ENCODE data around the gene PSMA5.
"Not testable (repeated sequence)": the region's sequence is repeated elsewhere in the genome, so short reads cannot be mapped to it uniquely, and the experiment has no call there.

Gene PSMA5

DNA sequence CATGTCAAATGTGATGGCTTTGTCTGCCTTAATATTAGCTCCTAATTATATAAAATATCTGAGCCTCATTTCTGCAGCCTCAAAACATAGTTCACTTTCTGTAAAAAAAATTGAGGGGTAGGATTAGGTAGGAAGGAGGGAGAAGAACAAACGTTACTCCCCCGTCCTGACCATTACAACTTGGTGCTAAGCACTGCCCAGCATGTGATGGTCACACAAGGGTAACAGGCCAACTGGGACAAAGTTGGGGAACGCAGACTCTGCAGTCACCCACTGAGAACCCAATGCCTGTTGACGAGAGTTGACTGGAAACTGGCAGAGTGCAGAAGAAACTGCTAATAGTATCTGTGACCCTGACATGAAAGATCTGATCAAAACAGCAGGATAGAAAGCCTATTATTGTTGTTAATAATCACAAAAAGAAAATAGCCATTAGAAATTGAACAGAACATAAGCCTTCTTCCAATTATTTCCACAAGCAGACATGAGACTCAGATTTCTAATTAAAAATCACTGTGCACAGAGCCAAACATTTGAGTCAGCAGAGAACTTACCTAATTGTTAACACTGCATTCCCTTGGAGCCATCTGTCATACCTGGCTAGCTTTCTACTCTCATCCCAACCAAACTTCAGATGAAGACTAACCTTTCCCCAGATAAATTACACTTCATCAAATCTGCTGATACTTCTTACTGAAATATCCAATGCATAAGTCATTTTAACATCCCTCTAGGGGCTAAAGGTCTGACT, 34.0 kb downstream of the PSMA5 start:
- no peak for DNase-seq

DNA sequence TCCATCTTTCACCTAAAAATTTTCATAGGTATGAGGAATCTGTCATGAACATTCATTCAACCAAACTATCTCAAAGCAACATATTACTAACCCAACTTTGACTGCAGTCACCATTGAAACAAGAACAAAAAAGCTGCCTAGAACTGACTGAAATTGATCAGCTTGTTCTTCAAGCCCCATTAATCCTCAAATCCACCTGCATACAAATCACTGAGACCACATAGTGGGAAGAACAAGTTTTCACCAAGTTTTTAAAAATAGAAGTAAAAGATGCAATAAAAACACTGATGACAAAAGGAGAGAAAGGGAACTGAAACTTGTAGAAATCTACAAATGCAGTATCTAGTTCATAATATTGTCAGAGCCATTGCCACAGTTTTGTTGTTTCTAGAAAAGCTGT, 34.6 kb downstream of the PSMA5 start:
- DNase-seq: no peak

DNA sequence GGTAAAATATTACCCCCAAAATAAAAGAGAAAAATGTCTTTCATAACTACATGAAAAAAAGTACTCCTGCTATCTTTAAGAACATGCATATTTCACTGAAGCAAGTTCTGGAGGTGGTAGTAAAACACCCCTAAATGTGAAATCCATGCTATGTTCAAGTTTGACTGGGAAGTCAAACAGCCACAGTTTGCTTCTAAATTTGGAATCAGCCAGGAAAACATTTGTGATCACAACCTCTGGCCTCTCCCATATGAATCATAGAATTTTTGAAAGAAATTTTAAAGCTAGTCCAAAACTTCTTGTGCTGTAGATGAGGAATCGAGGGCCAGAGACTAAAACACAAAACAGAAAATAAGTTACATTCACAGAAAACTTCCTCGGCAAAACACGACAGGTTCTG, 35.1 kb downstream of the PSMA5 start:
- no peak for DNase-seq

DNA sequence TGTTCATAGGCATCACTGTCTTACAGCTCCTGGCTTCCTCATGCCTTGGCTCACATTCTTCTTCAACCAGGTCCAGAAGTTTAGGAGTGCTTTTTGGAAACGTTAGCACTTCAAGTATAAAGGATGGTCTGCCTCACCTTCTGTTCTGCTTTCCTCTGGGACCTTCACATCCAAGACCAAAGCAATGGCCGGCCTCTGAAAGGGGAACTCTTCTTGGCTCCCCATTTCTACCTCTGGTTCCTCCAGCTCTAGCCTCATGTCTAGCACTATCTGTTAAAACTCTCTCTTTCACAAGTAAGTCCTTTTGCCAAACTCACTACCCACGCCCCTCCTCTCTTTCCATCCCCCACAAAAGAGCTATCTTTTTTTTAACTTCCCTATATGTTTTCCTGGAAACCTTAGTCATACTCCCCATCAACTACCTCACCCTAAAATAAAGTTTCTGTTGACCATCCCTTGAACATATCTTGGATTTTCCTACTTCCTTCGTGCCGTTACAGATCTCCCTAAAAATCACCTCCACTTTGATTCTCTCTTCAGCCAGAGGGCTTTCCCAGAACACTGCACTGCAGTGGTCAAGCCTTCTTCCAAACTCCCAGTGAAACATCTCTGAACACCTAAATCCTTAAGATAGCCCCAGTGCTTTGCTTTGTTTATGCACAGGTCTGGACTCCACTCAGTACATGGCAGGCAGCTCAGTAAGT, 36.5 kb downstream of the PSMA5 start:
- DNase-seq: no peak

DNA sequence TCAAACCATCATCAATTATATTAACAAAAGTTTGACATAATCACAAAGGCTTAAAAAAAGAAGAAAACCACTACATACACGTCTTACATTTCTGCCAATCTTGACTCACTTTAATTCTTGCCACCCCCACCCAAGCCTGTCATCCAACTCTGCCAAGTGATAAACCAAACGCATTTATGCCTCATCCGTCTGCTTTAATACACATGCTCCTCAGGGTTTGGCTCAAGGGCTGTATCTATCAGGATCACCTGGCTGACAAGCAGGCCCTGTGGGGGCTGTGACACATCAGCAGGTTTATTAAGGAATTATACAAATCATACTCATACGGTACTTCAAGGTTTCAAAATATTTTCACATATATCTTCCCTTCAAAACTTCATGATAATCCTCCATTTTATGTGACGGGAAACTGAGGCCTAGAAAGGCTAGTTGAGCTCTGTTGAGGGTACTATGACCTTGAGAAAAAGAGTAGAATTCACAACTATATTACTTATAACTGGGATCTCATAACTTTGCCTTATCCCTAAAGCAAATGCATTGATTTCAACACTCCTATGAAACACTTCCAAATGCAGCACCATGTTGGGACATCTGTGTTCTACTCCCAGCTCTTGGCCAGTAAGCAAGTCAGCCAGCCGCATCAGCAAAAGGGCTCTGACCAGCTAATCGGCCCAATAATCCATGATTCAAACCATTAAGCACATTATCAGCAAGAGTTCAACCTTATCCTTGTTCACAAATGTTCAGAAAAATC, 37.2 kb downstream of the PSMA5 start:
- DNase-seq: no peak

DNA sequence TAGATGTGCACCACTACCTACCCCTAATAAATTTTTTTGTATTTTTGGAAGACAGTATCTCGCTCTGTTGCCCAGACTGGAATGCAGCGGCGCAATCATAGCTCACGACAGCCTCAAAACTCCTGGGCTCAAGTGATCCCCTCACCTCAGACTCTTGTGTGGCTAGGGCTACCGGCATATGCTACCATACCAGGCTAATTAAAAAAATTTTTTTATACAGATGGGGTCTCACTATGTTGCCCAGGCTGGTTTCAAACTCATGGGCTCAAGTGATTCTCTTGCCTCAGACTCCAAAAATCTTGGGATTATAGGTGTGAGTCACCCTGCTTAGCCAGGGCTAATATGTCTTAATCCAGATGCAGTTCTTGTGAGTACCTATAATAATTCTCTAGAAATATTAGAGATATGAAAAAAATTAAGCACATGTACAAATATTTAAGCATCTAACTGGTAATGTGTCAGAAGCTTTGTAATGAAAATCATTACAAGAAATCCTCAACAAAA, 38.0 kb downstream of the PSMA5 start:
- DNase-seq: no peak

DNA sequence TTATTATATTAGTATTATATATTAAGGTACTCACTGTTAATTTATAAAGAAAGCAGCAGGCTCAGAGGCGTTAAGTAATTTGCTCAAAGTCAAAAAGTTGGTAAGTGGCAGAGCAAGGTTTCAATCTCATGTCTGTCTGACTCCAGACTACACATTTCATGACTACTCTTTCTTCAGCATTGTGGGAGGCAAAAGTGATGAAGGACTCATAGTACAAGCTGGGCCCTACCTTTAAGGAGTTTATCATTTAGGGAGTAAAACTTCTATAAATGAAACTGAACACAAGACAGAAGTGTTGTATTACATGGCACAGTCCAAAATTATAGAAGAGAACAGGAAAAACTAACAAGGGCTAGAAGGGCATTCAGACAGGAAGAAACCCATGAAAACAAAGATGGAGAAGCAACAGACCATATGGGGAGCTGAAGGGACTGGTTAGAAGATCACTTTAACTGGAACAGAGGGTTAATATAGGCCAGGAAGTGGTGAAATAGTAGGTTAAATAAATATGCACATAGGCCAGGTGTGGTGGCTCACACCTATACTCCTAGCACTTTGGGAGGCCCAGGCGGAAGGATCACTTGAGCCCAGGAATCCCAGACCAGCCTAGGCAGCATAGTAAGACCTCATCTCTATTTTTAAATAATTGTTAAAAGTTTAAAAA, 40.1 kb downstream of the PSMA5 start:
- DNase-seq: no peak

DNA sequence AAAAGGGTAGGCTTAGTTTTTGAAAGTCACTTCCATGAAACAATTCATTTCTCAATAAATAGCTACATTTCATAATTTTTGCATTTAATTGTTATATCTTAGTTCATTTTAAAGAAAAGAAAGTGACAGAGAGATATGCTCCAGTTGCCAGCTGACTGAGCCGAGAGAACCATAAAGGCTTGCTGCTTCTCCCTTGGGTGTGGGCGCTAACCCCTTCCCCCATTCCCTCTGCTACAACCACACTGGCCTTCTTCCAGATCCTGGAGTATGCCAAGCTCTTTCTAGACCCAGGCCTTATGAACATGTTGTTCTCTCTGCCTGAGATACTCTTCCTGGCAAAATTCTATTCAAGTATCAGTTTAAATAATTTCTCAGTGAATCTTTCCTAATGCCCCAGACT, 40.8 kb downstream of the PSMA5 start:
- no peak for DNase-seq

DNA sequence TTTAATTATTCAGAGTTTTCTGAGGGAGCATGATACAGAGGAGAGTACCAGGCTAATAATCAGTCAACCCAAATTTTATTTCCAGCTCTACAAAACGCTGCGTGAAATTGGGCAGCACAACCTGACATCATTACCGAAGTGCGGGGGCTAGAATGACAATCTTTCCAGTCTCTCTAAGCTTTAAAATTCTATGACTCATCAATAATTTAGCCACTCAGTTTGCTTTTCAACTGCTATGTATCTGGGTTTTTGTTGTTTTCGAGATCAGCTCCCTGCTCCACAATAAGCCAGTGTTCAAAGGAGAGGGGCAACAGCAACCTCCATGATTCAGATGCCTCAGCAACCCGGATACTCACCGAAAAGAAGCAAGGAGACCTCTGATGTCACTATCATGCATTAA, 42.4 kb downstream of the PSMA5 start:
- no peak for DNase-seq

DNA sequence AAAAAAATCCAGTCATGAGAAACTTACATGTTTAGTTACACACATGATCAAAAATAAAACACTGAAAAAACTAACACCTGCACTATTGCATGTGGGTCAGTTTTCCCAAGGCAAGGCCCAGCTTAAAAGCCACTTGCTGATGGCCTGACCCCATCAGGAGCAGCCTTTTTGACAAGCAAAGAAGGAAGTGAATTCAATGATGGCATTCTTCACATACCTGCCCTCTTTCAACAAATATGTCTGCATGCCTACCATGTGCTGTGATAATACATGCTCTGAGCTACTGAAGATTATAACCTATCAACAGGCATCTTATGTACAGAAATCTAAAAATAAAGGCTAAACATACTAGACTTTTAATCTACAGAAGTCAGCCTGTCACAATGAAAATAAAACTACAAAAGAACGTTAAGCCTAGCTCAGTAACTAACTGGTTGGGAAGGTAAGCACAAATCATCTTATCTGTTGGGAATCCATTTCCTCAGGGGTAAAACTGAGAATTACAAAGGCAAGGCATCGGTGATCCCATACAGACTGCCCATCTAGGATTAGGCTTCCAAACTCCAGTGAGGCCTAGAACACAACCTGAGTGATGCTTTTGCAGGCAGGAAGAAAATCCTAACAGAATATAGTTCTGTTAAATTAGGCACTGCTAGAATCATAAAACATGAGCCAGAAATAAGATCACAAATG, 43.0 kb downstream of the PSMA5 start:
- DNase-seq: no peak

DNA sequence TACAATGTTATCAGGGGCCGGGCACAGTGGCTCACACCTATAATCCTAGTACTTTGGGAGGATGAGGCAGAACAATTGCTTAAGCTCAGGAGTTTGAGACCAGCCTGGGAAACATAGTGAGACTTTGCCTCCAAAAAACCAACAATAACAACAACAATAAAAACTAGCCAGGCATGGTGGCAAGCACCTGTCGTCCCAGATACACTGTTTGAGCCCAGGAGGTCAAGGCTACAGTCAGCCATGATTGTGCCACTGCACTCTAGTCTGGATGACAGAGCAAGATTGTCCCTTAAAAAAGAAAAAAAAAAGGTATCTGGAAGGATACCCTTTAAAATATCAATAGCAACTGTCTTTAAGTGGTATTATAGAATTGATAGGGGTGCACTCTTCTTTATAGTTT, 44.7 kb downstream of the PSMA5 start:
- DNase-seq: no peak

DNA sequence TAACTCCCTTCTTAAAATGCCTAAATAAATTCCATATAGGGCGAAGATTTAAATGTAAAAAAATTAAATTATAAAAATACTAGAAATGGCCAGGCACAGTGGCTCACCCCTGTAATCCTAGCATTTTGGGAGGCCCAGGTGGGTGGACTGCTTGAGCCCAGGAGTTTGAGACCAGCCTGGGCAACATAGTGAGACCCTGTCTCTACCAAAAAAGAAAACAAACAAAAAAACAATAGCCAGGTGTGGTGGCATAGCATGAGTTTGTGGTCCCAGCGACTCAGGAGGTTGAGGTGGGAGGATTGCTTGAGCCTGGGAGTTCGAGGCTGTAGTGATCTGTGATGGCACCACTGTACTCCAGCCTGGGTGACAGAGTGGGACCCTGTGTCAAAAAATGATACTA, 46.3 kb downstream of the PSMA5 start:
- DNase-seq: no peak

DNA sequence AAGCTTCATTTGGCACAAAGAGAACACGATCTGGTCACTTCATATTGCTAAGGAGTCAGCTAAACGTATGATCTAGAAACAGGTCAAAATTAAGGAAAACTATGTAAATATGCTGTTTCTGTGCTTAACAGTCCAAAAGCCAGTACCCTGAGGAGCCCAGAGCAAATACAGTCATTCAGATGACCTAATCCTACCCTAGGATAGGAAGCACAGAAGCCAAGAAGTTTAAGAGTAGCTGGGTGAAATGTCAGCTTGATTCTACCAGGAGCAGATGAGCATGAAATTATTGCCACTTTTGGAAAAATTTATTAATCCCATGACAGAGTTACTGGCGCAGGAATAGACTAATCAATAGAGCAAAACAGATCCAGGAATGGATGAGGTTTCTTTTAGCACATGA, 46.8 kb downstream of the PSMA5 start:
- no peak for DNase-seq

DNA sequence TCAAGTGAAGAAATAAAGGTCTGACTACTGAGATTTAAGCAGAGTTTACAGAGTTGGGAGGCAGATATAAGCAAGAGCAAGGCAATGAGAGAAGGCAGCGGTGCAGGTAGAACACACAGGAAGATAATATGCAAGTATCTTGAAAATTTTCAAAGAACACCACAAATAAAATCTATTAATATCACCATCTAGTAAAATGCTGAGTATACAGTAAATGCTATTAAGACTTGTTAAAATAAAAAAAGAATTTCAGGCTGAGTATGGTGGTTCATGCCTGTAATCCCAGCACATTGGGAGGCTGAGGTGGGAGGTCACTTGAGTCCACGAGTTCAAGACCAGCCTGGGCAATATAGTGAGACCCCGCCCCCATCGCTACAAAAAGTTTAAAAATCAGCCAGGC, 48.5 kb downstream of the PSMA5 start:
- no peak for DNase-seq

DNA sequence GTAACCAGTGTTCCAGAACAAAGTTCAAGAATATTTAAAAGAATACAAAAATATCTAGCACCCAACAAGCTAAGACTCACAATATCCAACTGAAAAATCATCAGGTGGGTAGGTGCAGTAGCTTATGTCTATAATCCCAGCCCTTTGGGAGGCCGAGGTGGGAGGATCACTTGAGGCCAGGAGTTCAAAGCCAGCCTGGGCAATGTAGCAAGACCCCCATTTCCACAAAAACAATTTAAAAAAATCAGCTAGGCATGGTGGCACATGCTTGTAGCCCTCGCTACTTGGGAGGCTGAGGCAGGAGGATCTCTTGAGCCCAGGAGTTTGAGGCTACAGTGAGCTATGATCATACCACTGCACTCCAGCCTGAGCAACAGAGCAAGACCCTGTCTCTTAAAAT, 52.6 kb downstream of the PSMA5 start:
- not testable (repeated sequence) for DNase-seq

DNA sequence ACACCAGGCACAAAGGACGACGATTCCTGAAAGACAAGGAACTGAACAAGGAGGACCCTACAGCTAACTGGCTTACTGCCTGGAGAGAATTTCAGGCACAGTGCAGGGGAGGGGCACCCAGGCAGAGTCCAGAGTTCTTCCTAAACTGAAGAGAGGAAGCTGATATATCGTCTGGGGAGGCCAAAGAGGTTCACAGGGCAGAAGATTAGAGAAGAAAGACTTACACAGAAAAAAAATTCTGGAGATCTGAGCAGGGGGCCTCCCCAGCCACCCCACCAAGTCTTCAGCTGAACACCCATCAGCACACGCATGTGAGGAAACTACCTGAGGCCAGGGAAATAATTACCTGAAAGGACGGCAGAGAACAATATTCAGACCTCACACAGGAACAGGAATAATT, 53.1 kb downstream of the PSMA5 start:
- DNase-seq: no peak

DNA sequence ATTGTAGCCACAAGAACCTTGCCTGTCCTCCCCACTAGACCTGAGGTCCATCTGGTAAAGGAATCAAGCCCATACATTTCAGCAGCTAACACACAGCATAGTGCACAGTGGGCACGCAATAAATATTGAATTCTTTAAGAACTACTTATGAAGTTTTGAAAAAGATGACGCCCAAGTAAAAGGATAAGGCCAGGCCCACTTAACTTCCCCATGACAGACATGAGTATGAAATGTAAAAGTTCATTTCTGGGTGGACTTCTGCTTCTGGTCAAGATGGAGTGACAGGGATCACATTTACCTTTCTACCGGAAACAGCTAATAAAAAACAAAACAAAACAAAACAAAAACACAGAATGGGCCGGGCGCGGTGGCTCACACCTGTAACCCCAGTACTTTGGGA, 54.0 kb downstream of the PSMA5 start:
- DNase-seq: no peak

DNA sequence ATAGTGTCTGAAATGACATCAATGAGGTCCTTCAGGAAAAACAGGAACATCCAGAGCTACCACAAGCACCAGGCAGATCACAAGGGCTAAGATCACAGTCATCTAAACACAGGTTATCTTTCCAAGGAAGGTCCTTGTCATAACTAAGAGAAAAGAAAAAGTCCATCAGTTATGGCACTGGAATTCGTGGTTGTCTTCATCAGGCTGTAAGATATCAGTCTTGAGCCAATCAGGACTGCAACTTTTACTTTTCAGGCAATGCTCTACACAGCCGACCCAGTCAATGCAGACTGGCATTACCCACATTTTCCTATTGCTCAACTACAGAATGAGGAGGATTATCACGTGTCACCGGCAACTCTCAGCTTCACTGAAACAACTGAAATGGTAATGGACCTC, 54.9 kb downstream of the PSMA5 start:
- no peak for DNase-seq

DNA sequence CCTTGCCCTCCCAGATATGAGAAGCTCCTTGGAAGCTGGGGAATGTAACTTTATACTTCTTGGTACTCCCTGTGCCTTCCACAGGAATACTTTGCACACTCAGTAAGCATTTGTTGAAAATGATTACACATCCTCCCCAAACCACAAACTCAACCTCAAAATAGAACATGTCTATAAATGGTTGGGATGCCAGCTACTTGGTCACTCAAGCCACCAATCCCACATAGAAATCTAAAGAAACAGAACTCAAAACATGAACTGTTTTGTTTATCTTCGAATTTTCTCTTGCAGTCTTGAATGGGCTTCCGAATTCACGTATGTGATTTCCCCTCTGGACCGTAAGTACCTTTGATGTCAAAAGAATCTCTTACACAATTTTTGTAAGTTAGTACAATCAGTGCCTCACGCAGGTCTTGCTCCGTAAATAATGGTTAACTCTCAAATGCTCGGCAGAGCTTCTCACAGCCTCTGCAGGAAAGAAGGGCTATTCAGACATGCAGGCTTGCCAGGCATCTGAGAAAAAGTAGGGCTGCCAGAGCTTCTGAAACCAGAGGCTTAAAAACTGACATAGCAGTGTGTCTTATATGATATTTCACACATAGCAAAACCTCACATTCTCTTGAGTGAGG, 55.4 kb downstream of the PSMA5 start:
- DNase-seq: no peak

DNA sequence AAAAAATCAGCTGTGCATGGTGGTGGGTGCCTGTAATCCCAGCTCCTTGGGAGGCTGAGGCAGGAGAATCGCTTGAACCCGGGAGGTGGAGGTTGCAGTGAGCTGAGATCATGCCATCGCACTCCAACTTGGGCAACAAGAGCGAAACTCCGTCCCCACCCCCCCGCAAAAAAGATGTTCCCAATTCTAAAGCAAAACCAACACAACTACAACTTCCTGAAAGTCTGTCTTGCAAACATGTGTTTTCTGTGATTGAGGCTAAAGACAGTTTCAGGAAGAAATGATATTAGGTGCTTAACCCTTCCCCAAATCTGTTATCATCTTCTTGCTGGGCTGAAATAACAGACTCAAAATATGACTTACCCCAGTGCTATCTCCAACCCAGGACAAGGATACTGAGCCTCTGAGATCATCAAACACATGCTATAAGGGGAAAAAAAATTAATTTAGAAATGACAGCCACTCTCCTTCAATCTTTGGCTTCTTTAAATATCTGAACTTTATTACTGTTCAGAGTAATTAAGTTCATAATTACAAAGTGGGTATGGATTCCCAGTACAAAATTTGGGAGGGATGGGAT, 57.0 kb downstream of the PSMA5 start:
- DNase-seq: no peak

DNA sequence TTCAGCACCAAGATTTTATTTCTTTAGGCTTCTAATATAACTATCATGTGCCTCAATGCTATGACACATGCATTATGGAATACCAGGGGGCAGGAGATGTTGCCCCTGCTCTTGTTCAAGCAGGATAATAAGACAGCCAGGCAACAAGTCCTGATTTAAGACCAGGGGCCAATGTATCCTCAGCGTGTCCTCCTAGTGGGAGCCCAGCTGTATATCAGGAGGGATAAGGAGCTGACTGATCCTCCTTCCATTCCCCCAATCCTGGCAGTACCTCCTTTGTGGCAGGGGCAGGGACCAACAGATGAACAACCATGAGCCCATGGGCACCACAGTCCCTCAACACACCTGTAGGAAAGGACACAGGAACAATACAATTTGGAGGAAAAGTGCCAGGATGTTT, 57.8 kb downstream of the PSMA5 start:
- DNase-seq: no peak

DNA sequence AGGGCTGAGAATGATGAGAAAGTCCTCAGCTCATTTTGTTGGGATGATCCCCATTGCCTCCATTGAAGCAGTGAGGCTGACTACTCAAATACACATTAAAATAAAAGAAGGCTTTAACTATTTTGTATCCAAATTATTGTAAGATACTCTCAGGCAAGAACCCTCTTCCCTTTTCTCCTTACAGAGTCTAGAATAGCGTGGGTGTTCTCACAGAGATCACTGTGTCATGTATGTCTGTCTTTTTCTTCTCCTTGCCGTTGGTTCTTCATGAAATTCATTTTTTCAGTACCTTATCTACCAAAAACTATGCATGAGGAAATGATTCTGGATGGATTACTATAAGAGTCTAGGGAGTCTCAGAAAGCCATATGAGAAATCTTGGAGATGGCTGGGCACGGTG, 58.6 kb downstream of the PSMA5 start:
- no peak for DNase-seq
